ENCODE data around the gene IKZF1. TPM values are rescaled to one million over a fixed set of nuclear protein-coding genes. Genes with fewer than 3 reads are reported as not detected.

Gene IKZF1
- total RNA-seq, 1 donor from 2014 or later, result 0.86 TPM

DNA sequence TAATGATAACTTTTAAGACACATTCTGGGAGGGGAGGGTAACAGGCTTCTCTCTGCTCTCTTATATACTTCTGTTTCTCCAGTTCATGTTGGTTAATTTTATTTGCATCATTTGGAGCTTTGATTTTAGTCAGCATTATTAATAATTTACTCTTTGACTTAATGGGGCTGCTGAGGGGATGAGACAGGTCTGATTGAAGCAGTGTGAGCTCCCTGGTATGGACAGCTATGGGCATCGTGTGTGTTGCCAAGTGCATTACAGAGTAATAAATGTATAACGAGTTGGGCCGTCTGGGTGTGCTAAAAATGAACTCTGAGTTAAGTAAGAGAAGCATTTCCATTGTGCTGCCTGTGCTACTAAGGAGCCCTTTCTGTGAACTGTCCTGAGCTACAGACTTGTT, 31.7 kb upstream of the IKZF1 start:
- Mint-ChIP-seq H3K9me3 (ENCODE audit: unreplicated experiment) (no peaks in the 10 kb centered on the region), H3K4me1 (ENCODE audit: low read depth, unreplicated experiment) (peaks cover 13% of the 10 kb centered on the region), H3K36me3 (ENCODE audit: low read depth, unreplicated experiment) (no peaks in the 10 kb centered on the region), H3K27me3 (ENCODE audit: low read depth, unreplicated experiment) (peaks cover 6% of the 10 kb centered on the region), H3K4me3 (ENCODE audit: unreplicated experiment) (no peak overlapping the region), H3K27ac (ENCODE audit: unreplicated experiment) (no peak overlapping the region)
- Histone ChIP-seq H3K79me2 (ENCODE audit: insufficient read depth, low read length) (no peaks in the 10 kb centered on the region), H3K4me1 (ENCODE audit: insufficient read depth, low read length) (no peaks in the 10 kb centered on the region), H4K20me1 (ENCODE audit: insufficient read depth, low read length) (no peaks in the 10 kb centered on the region), H3K4me3 (ENCODE audit: insufficient read depth, low read depth, low read length) (no peak overlapping the region), H3K27ac (ENCODE audit: low read depth, low read length) (no peak overlapping the region), H3K9me3 (ENCODE audit: insufficient read depth, low read depth, low read length) (no peaks in the 10 kb centered on the region), H3K9ac (ENCODE audit: low read length) (no peak overlapping the region), H3K36me3 (ENCODE audit: insufficient read depth, low read length) (no peaks in the 10 kb centered on the region), H3K27me3 (ENCODE audit: insufficient read depth, low read length) (no peaks in the 10 kb centered on the region), H3K4me2 (ENCODE audit: low read length) (no peak overlapping the region), H2AFZ (ENCODE audit: low read depth, low read length) (no peak overlapping the region)
- no peak for FAIRE-seq
- TF ChIP-seq EZH2 (IDR thresholded peaks at IDR 0.05; ENCODE audit: insufficient read depth, low read length), result no peak
- TF ChIP-seq, protein P1, sequence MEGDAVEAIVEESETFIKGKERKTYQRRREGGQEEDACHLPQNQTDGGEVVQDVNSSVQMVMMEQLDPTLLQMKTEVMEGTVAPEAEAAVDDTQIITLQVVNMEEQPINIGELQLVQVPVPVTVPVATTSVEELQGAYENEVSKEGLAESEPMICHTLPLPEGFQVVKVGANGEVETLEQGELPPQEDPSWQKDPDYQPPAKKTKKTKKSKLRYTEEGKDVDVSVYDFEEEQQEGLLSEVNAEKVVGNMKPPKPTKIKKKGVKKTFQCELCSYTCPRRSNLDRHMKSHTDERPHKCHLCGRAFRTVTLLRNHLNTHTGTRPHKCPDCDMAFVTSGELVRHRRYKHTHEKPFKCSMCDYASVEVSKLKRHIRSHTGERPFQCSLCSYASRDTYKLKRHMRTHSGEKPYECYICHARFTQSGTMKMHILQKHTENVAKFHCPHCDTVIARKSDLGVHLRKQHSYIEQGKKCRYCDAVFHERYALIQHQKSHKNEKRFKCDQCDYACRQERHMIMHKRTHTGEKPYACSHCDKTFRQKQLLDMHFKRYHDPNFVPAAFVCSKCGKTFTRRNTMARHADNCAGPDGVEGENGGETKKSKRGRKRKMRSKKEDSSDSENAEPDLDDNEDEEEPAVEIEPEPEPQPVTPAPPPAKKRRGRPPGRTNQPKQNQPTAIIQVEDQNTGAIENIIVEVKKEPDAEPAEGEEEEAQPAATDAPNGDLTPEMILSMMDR (IDR thresholded peaks at IDR 0.05; ENCODE audit: insufficient read depth, low read depth, low read length), result no peak
- DNase-seq (ENCODE audit: low read depth), result no peak

DNA sequence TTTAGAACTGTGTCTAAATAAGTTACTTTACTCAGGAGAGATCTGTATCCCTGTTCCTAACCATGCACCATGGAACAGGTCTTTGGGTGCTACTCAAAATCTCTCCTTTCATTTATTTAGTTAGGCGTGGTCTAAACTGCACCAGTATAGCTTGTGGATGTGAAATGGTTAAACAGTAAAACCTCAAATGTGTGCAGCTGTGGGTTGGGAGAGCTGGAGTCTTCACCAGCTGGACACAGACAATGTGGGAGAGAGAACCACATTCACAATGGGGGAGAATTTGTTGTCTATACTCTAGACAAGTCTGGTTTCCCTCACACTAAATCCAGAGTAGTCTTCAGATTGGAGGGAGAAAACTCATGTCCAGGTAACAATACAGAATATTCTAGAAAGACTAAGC, 31.2 kb upstream of the IKZF1 start:
- DNase-seq (ENCODE audit: low read depth), result no peak
- Histone ChIP-seq H2AFZ (ENCODE audit: low read depth, low read length) (no peak overlapping the region), H3K27me3 (ENCODE audit: insufficient read depth, low read length) (no peaks in the 10 kb centered on the region), H3K9me3 (ENCODE audit: insufficient read depth, low read depth, low read length) (no peaks in the 10 kb centered on the region), H3K79me2 (ENCODE audit: insufficient read depth, low read length) (no peaks in the 10 kb centered on the region), H3K4me1 (ENCODE audit: insufficient read depth, low read length) (no peaks in the 10 kb centered on the region), H3K9ac (ENCODE audit: low read length) (no peak overlapping the region), H3K4me3 (ENCODE audit: insufficient read depth, low read depth, low read length) (no peak overlapping the region), H3K27ac (ENCODE audit: low read depth, low read length) (no peak overlapping the region), H4K20me1 (ENCODE audit: insufficient read depth, low read length) (no peaks in the 10 kb centered on the region), H3K36me3 (ENCODE audit: insufficient read depth, low read length) (no peaks in the 10 kb centered on the region), H3K4me2 (ENCODE audit: low read length) (no peak overlapping the region)
- Mint-ChIP-seq H3K36me3 (ENCODE audit: low read depth, unreplicated experiment) (no peaks in the 10 kb centered on the region), H3K27me3 (ENCODE audit: low read depth, unreplicated experiment) (peaks cover 6% of the 10 kb centered on the region), H3K27ac (ENCODE audit: unreplicated experiment) (no peak overlapping the region), H3K9me3 (ENCODE audit: unreplicated experiment) (no peaks in the 10 kb centered on the region), H3K4me1 (ENCODE audit: low read depth, unreplicated experiment) (peaks cover 13% of the 10 kb centered on the region), H3K4me3 (ENCODE audit: unreplicated experiment) (no peak overlapping the region)
- FAIRE-seq, result no peak
- TF ChIP-seq, protein P1 (IDR thresholded peaks at IDR 0.05; ENCODE audit: insufficient read depth, low read depth, low read length), result no peak
- no peak for TF ChIP-seq EZH2 (IDR thresholded peaks at IDR 0.05; ENCODE audit: insufficient read depth, low read length)

DNA sequence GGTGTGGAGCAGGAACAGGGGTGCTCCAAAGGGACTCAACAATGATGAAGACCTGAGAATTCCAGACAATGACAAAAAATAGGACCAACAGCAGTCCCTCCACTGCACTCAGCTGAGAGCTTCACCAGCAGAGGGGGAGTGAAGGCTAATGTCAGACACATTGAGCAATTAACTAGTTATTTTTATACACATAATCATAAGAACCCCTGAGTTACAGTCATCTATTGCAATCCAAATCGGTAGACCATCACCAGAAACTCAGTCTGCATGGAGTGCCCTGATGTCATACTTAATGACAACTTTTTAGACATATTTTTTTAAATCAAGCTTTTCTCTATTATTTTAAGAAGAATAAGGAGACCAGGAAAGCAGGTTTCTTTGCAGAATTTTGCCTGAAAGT, 30.6 kb upstream of the IKZF1 start:
- H3K4me1 Mint-ChIP-seq (ENCODE audit: low read depth, unreplicated experiment), result peaks cover 13% of the 10 kb centered on the region
- peaks cover 6% of the 10 kb centered on the region for H3K27me3 Mint-ChIP-seq (ENCODE audit: low read depth, unreplicated experiment)
- Histone ChIP-seq H3K4me2 (ENCODE audit: low read length) (no peak overlapping the region), H3K9me3 (ENCODE audit: insufficient read depth, low read depth, low read length) (no peaks in the 10 kb centered on the region), H3K9ac (ENCODE audit: low read length) (no peak overlapping the region), H4K20me1 (ENCODE audit: insufficient read depth, low read length) (no peaks in the 10 kb centered on the region), H3K79me2 (ENCODE audit: insufficient read depth, low read length) (no peaks in the 10 kb centered on the region), H3K27me3 (ENCODE audit: insufficient read depth, low read length) (no peaks in the 10 kb centered on the region), H2AFZ (ENCODE audit: low read depth, low read length) (no peak overlapping the region), H3K4me3 (ENCODE audit: insufficient read depth, low read depth, low read length) (no peak overlapping the region), H3K4me1 (ENCODE audit: insufficient read depth, low read length) (no peaks in the 10 kb centered on the region), H3K36me3 (ENCODE audit: insufficient read depth, low read length) (no peaks in the 10 kb centered on the region), H3K27ac (ENCODE audit: low read depth, low read length) (no peak overlapping the region)
- no peaks in the 10 kb centered on the region for H3K36me3 Mint-ChIP-seq (ENCODE audit: low read depth, unreplicated experiment)
- no peak overlapping the region for H3K27ac Mint-ChIP-seq (ENCODE audit: unreplicated experiment)
- TF ChIP-seq, protein P1 (IDR thresholded peaks at IDR 0.05; ENCODE audit: insufficient read depth, low read depth, low read length), result no peak
- TF ChIP-seq EZH2 (IDR thresholded peaks at IDR 0.05; ENCODE audit: insufficient read depth, low read length), result no peak
- H3K4me3 Mint-ChIP-seq (ENCODE audit: unreplicated experiment), result no peak overlapping the region
- DNase-seq (ENCODE audit: low read depth) (no peak), FAIRE-seq (no peak)
- H3K9me3 Mint-ChIP-seq (ENCODE audit: unreplicated experiment), result no peaks in the 10 kb centered on the region
